NCI-H2029 (cell line): Measurements from ENCODE around the gene KDM4C.

Experiments used
- DNase-seq: peaks from one replicate; lab custom pipeline; 2025; lab: John Stamatoyannopoulos, UW

The KDM4C gene

GRCh38 chr9:6904371-6904770, 146.6 kb downstream of the KDM4C start:
- DNase-seq, result no peak

GRCh38 chr9:6905850-6906375, 148.1 kb downstream of the KDM4C start:
- no peak for DNase-seq

GRCh38 chr9:6907772-6908381, 150.1 kb downstream of the KDM4C start:
- DNase-seq, result no peak

- DNase-seq, result no peak
These were observed 151.4 kb downstream of the KDM4C start for GRCh38 chr9:6909181-6909580.

- no peak for DNase-seq
These were observed 152.3 kb downstream of the KDM4C start for GRCh38 chr9:6910032-6910431.

GRCh38 chr9:6910497-6910896, 152.7 kb downstream of the KDM4C start:
- no peak for DNase-seq

GRCh38 chr9:6911901-6912638, 154.3 kb downstream of the KDM4C start:
- DNase-seq, result no peak

- DNase-seq, result peak; percentile 6
These were observed 157.9 kb downstream of the KDM4C start for GRCh38 chr9:6915635-6916034.

GRCh38 chr9:6917162-6917561, 159.4 kb downstream of the KDM4C start:
- no peak for DNase-seq

- no peak for DNase-seq
These were observed 162.3 kb downstream of the KDM4C start for GRCh38 chr9:6920041-6920440.

- no peak for DNase-seq
These were observed 163.5 kb downstream of the KDM4C start for GRCh38 chr9:6921315-6921714.

GRCh38 chr9:6922124-6922676, 164.4 kb downstream of the KDM4C start:
- DNase-seq, result no peak

- no peak for DNase-seq
These were observed 164.9 kb downstream of the KDM4C start for GRCh38 chr9:6922680-6923079.

GRCh38 chr9:6923086-6923485, 165.3 kb downstream of the KDM4C start:
- no peak for DNase-seq

- DNase-seq, result no peak
These were observed 166.4 kb downstream of the KDM4C start for GRCh38 chr9:6924149-6924548.

- DNase-seq, result no peak
These were observed 167.3 kb downstream of the KDM4C start for GRCh38 chr9:6924988-6925563.

GRCh38 chr9:6925836-6926235, 168.1 kb downstream of the KDM4C start:
- DNase-seq, result no peak

- no peak for DNase-seq
These were observed 168.7 kb downstream of the KDM4C start for GRCh38 chr9:6926436-6926835.

GRCh38 chr9:6927838-6928237, 170.1 kb downstream of the KDM4C start:
- no peak for DNase-seq

GRCh38 chr9:6928863-6929262, 171.1 kb downstream of the KDM4C start:
- no peak for DNase-seq

GRCh38 chr9:6929441-6930215, 171.9 kb downstream of the KDM4C start:
- DNase-seq, result no peak

GRCh38 chr9:6930827-6931226, 173.1 kb downstream of the KDM4C start:
- DNase-seq, result no peak
